ENCODE measurements around the gene CT47C1. TPM values are rescaled to one million over a fixed set of nuclear protein-coding genes. Genes with fewer than 3 reads are reported as not detected.

The CT47C1 gene
- total and polyA plus RNA-seq, 10 of the 15 experiments (the other 5 are each of a cell fraction or from before 2014, with no cell fraction given): not detected

GRCh38 chrX:119063428-119063827, 9.4 kb upstream of the CT47C1 start:
- no TSS peak for BruUV-seq (replicated peaks)
- Histone ChIP-seq H2AFZ (ENCODE audit: control insufficient read depth, low read depth, low read length) (no peak overlapping the region), H4K20me1 (ENCODE audit: control insufficient read depth, insufficient read depth) (no peaks in the 10 kb centered on the region), H3K9ac (ENCODE audit: control insufficient read depth, insufficient read depth, low read length) (no peak overlapping the region), H3K4me2 (ENCODE audit: control insufficient read depth, insufficient read depth) (no peak overlapping the region), H3K79me2 (ENCODE audit: control insufficient read depth, insufficient read depth, low read length) (no peaks in the 10 kb centered on the region), H3K36me3 (ENCODE audit: control insufficient read depth in 2 of 2, insufficient read depth in 2 of 2, low read length in 1 of 2) (no peaks in the 10 kb centered on the region), H3K4me1 (ENCODE audit: control insufficient read depth, insufficient read depth, low read length) (no peaks in the 10 kb centered on the region), H3K27ac (ENCODE audit: control insufficient read depth, insufficient read depth) (no peak overlapping the region), H3K9me3 (replicated peaks; ENCODE audit: control insufficient read depth, insufficient read depth, low read length) (no peaks in the 10 kb centered on the region), H3K27me3 (replicated peaks in 1 of 2; ENCODE audit: control insufficient read depth in 2 of 2, insufficient read depth in 2 of 2, low read length in 1 of 2) (peaks cover 0 to 2% of the 10 kb centered on the region in 2 experiments; a peak in 2 of 4 replicates), H3K4me3 (no peak overlapping the region)
- intact Hi-C loops (cut with micrococcal nuclease; ENCODE audit: unreplicated experiment) (no loop called here), in situ Hi-C loops (cut with MboI) (loop anchor here (10.0 kb wide), 1 partner anchor 219 kb away; no protein-coding TSS in a partner anchor)
- DNase-seq (ENCODE audit: low read depth, low spot score) (no peak), FAIRE-seq (no peak), ATAC-seq (no peak)
- ChIA-PET CTCF (no interaction called here), POLR2A (no interaction called here), SMC1A (ENCODE audit: uncharacterized antibody, unreplicated experiment) (interaction anchor here (1.0 kb wide), 1 partner anchor 57 kb away, joined by 3 read pairs; no protein-coding TSS in a partner anchor), RAD21 (ENCODE audit: unreplicated experiment) (no interaction called here)
- WGBS (ENCODE audit: insufficient coverage, insufficient replicate concordance, low lambda C conversion rate, missing lambda C conversion rate): 51% methylated on average over 7 of the region's 7 CpGs
- TF ChIP-seq PML (IDR thresholded peaks at IDR 0.05; ENCODE audit: low read length): no peak
- TF ChIP-seq ZNF384 (IDR thresholded peaks at IDR 0.05; ENCODE audit: borderline replicate concordance, low read depth, low read length): no peak
- TF ChIP-seq PRDM15 (CRISPR knock-in tag; IDR thresholded peaks at IDR 0.05): no peak
- TF ChIP-seq MLLT1 (IDR thresholded peaks at IDR 0.05): no peak
- TF ChIP-seq ZBED1 (IDR thresholded peaks at IDR 0.05; ENCODE audit: borderline replicate concordance): no peak
